ENCODE measurements around the gene RAB35.

GRCh38 chr12:120150919-120151525, 34.5 kb upstream of the RAB35 start:
- TF ChIP-seq TCF12 (IDR thresholded peaks at IDR 0.05; ENCODE audit: low read depth) (no peak), EP300 (IDR thresholded peaks at IDR 0.05; ENCODE audit: borderline replicate concordance) (no peak), EGR1 (IDR thresholded peaks at IDR 0.05) (no peak), RAD21 (IDR thresholded peaks at IDR 0.05; ENCODE audit: low read depth) (no peak), CREB1 (IDR thresholded peaks at IDR 0.05; ENCODE audit: low read depth) (no peak), MAX (IDR thresholded peaks at IDR 0.05) (no peak), YY1 (IDR thresholded peaks at IDR 0.05; ENCODE audit: low read depth) (no peak), TAF1 (IDR thresholded peaks at IDR 0.05; ENCODE audit: low read depth) (no peak), NFIC (IDR thresholded peaks at IDR 0.05) (no peak), ZBTB7A (IDR thresholded peaks at IDR 0.05; ENCODE audit: low read depth) (no peak), FOXM1 (IDR thresholded peaks at IDR 0.05; ENCODE audit: borderline replicate concordance, low read depth) (no peak), TEAD4 (IDR thresholded peaks at IDR 0.05) (no peak)
- TF ChIP-seq, protein P1, sequence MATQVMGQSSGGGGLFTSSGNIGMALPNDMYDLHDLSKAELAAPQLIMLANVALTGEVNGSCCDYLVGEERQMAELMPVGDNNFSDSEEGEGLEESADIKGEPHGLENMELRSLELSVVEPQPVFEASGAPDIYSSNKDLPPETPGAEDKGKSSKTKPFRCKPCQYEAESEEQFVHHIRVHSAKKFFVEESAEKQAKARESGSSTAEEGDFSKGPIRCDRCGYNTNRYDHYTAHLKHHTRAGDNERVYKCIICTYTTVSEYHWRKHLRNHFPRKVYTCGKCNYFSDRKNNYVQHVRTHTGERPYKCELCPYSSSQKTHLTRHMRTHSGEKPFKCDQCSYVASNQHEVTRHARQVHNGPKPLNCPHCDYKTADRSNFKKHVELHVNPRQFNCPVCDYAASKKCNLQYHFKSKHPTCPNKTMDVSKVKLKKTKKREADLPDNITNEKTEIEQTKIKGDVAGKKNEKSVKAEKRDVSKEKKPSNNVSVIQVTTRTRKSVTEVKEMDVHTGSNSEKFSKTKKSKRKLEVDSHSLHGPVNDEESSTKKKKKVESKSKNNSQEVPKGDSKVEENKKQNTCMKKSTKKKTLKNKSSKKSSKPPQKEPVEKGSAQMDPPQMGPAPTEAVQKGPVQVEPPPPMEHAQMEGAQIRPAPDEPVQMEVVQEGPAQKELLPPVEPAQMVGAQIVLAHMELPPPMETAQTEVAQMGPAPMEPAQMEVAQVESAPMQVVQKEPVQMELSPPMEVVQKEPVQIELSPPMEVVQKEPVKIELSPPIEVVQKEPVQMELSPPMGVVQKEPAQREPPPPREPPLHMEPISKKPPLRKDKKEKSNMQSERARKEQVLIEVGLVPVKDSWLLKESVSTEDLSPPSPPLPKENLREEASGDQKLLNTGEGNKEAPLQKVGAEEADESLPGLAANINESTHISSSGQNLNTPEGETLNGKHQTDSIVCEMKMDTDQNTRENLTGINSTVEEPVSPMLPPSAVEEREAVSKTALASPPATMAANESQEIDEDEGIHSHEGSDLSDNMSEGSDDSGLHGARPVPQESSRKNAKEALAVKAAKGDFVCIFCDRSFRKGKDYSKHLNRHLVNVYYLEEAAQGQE (IDR thresholded peaks at IDR 0.05; ENCODE audit: low read depth): no peak
- TF ChIP-seq, protein P2, sequence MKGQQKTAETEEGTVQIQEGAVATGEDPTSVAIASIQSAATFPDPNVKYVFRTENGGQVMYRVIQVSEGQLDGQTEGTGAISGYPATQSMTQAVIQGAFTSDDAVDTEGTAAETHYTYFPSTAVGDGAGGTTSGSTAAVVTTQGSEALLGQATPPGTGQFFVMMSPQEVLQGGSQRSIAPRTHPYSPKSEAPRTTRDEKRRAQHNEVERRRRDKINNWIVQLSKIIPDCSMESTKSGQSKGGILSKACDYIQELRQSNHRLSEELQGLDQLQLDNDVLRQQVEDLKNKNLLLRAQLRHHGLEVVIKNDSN (IDR thresholded peaks at IDR 0.05): no peak

Measured in Ishikawa (cell line).